ENCODE data around the gene RNF181. TPM values are rescaled to one million over a fixed set of nuclear protein-coding genes. Genes with fewer than 3 reads are reported as not detected.

Gene RNF181
- total and polyA plus RNA-seq, 2 of the 13 experiments (the other 11 are each of a cell fraction or from before 2014, with no cell fraction given), result 224 to 578 TPM

DNA sequence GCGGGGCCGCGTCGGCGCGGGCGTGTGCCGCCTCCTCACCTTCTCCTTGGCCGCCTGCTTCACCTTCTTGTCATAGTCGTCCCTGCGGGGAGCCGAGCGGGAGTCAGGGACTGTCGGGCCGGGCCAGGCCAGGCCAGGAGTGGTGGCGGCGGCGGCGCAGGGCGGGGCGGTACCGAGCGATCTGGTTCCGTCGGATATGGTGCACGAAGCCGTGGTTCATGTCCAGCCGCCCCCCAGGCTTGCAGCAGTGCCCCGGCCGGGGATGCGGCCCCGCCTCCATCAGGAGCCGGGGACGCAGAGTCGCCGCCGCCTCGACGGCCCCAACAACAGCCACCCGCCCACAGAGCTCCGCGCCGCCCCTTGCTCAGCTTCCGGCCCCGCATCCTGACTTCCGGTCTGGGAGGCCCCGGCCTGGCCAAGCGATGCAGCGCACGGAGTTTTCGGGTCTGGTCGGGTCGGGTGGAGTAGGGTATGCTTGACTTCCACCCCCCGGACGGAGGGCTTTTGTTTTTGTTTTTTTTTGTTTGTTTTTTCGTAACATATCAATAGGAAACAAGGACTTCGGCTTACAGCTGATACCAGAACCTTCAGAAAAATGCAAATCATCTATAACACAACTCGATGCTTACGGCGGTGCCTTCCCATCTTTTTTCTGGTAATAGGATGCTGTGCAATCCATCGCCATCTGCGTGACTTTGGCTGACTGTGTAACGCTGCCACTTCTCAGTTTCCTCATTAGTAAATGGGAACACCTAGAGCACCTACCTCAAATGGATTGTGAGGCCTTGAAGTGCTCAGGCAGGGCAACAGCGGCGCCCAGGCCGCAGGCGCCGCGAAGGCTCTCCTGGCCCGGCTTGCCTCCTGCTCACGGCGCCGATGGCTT lies 16.4 kb downstream of the RNF181 start, which contains the start of gene C2orf68 (continued):
- TF ChIP-seq NFAT5 (CRISPR knock-in tag; IDR thresholded peaks at IDR 0.05), result no peak
- peak; percentile 40 for TF ChIP-seq FOXA3 (CRISPR knock-in tag; IDR thresholded peaks at IDR 0.05)
- no peak for TF ChIP-seq ARNT (IDR thresholded peaks at IDR 0.05)
- 0 out of 2 replicates have a peak, but pooled peaks have one; percentile 18 for TF ChIP-seq ZNF101 (CRISPR knock-in tag; IDR thresholded peaks at IDR 0.05; ENCODE audit: borderline replicate concordance, low read depth)
- TF ChIP-seq ZNF3 (CRISPR knock-in tag; IDR thresholded peaks at IDR 0.05), result 0 out of 2 replicates have a peak, but pooled peaks have one; percentile 16
- no peak for TF ChIP-seq SIN3B (IDR thresholded peaks at IDR 0.05; ENCODE audit: low read length)
- TF ChIP-seq ZNF432 (CRISPR knock-in tag; IDR thresholded peaks at IDR 0.05; ENCODE audit: borderline replicate concordance), result no peak; the same call in 1 of the 2 replicates
- TF ChIP-seq, protein P1, sequence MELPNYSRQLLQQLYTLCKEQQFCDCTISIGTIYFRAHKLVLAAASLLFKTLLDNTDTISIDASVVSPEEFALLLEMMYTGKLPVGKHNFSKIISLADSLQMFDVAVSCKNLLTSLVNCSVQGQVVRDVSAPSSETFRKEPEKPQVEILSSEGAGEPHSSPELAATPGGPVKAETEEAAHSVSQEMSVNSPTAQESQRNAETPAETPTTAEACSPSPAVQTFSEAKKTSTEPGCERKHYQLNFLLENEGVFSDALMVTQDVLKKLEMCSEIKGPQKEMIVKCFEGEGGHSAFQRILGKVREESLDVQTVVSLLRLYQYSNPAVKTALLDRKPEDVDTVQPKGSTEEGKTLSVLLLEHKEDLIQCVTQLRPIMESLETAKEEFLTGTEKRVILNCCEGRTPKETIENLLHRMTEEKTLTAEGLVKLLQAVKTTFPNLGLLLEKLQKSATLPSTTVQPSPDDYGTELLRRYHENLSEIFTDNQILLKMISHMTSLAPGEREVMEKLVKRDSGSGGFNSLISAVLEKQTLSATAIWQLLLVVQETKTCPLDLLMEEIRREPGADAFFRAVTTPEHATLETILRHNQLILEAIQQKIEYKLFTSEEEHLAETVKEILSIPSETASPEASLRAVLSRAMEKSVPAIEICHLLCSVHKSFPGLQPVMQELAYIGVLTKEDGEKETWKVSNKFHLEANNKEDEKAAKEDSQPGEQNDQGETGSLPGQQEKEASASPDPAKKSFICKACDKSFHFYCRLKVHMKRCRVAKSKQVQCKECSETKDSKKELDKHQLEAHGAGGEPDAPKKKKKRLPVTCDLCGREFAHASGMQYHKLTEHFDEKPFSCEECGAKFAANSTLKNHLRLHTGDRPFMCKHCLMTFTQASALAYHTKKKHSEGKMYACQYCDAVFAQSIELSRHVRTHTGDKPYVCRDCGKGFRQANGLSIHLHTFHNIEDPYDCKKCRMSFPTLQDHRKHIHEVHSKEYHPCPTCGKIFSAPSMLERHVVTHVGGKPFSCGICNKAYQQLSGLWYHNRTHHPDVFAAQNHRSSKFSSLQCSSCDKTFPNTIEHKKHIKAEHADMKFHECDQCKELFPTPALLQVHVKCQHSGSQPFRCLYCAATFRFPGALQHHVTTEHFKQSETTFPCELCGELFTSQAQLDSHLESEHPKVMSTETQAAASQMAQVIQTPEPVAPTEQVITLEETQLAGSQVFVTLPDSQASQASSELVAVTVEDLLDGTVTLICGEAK (IDR thresholded peaks at IDR 0.05), result peak; percentile 87
- TF ChIP-seq, protein P1 (CRISPR knock-in tag; IDR thresholded peaks at IDR 0.05), result peak; percentile 84; the same call in 1 of the 2 replicates
- peak; percentile 85; the same call in 1 of the 2 replicates for TF ChIP-seq LBX2 (CRISPR knock-in tag; IDR thresholded peaks at IDR 0.05; ENCODE audit: borderline replicate concordance)
- TF ChIP-seq ZNF256 (CRISPR knock-in tag; conservative IDR thresholded peaks at IDR 0.05), result no peak; the same call in 1 of the 2 replicates
- no peak for TF ChIP-seq ZNF44 (CRISPR knock-in tag; IDR thresholded peaks at IDR 0.05)
- no peak for TF ChIP-seq PAF1 (CRISPR knock-in tag; IDR thresholded peaks at IDR 0.05)
- no peak; the same call in 1 of the 2 replicates for TF ChIP-seq ONECUT2 (CRISPR knock-in tag; IDR thresholded peaks at IDR 0.05)
